ENCODE measurements around the gene LITAF. TPM values are rescaled to one million over a fixed set of nuclear protein-coding genes. Genes with fewer than 3 reads are reported as not detected.

Gene LITAF
- total RNA-seq, 1 experiment from 2014 or later = 84.2 TPM

DNA sequence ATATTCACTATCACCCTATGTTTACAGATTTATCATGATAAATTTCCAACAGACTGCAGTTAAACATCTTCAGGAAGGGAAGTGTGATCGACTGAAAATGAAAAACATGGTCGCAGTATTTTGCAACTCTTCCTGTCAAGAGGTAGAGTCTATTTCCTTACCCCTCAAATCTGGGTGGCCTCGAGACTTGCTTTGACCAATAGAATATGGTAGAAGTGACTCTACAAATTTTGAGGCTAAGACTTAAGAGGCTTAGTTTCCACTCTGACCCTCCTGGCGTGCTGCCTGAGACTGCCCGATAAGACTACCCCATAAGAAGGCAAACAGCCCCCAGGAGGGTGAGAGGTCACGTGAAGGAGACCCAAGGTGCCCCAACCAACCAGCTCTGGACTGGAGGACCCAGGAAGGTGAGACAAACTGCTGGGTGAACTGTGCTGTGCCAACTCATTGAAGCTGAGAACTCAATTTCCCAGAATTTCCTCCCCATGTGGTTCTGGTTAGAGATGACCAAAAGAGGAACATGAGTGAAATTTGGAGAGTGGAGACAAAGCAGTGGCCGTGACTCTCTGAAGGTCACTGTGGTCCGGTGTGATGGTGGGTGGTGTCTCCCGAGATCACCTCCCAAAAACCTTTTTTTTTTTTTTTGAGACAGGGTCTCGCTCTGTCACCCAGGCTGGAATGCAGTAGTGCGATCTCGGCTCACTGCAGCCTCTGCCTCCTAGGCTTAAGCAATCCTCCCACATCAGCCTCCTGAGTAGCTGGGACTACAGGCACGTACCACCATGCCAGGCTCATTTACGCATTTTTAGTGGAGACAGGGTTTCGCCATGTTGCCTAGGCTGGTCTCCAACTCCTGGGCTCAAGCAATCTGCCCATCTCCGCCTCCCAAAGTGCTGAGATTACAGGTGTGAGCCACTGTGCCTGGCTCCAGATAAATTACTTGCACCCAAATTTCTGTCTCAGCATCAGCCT lies 38.2 kb upstream of the LITAF start:
- Histone ChIP-seq H3K9ac (ENCODE audit: low read length) (no peak overlapping the region), H3K4me3 (replicated peaks in 1 of 2; ENCODE audit: low read depth in 1 of 2, low read length in 2 of 2) (no peak overlapping the region), H2AFZ (ENCODE audit: low read depth, low read length, poor library complexity, severe bottlenecking) (no peak overlapping the region), H3K36me3 (ENCODE audit: control insufficient read depth in 1 of 2, insufficient read depth in 2 of 2, low read length in 2 of 2) (no peaks in the 10 kb centered on the region), H3K27me3 (ENCODE audit: insufficient read depth, low read length) (no peaks in the 10 kb centered on the region), H3K4me1 (ENCODE audit: control insufficient read depth in 1 of 2, insufficient read depth in 2 of 2, low read length in 2 of 2) (peaks cover 16 to 35% of the 10 kb centered on the region in 2 experiments), H4K20me1 (ENCODE audit: insufficient read depth) (no peaks in the 10 kb centered on the region), H3K79me2 (ENCODE audit: insufficient read depth, low read length) (no peaks in the 10 kb centered on the region), H3K9me2 (ENCODE audit: insufficient read depth) (no peaks in the 10 kb centered on the region), H3K9me3 (ENCODE audit: control insufficient read depth in 1 of 2, insufficient read depth in 1 of 2, low read depth in 1 of 2, low read length in 2 of 2) (no peaks in the 10 kb centered on the region; a peak in 1 of 4 replicates), H3K4me2 (ENCODE audit: low read length) (no peak overlapping the region), H3K27ac (ENCODE audit: low read depth, low read length) (no peak overlapping the region)
- TF ChIP-seq POLR2A (IDR thresholded peaks at IDR 0.05; ENCODE audit: borderline replicate concordance, extremely low read depth, insufficient read depth, insufficient read length) = no peak
- no peak for TF ChIP-seq JUND (IDR thresholded peaks at IDR 0.05)
- no peak for TF ChIP-seq SIN3A (IDR thresholded peaks at IDR 0.05; ENCODE audit: low read depth)
- no peak for TF ChIP-seq CEBPB (IDR thresholded peaks at IDR 0.05; ENCODE audit: low read depth)
- no peak for TF ChIP-seq POLR2AphosphoS5 (IDR thresholded peaks at IDR 0.05; ENCODE audit: low read depth, low read length)
- no peak for TF ChIP-seq RAD21 (IDR thresholded peaks at IDR 0.05; ENCODE audit: low read depth)
- TF ChIP-seq YY1 (IDR thresholded peaks at IDR 0.05; ENCODE audit: extremely low read depth, insufficient replicate concordance, low read depth, low read length) = no peak
- no peak for TF ChIP-seq ZFX (IDR thresholded peaks at IDR 0.05)
- TF ChIP-seq, protein P1, sequence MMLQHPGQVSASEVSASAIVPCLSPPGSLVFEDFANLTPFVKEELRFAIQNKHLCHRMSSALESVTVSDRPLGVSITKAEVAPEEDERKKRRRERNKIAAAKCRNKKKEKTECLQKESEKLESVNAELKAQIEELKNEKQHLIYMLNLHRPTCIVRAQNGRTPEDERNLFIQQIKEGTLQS (IDR thresholded peaks at IDR 0.05) = no peak
- TF ChIP-seq, protein P2, sequence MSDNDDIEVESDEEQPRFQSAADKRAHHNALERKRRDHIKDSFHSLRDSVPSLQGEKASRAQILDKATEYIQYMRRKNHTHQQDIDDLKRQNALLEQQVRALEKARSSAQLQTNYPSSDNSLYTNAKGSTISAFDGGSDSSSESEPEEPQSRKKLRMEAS (IDR thresholded peaks at IDR 0.05) = no peak
- no peak for TF ChIP-seq EZH2phosphoT487 (IDR thresholded peaks at IDR 0.05; ENCODE audit: borderline replicate concordance)
- no peak for TF ChIP-seq SP1 (IDR thresholded peaks at IDR 0.05; ENCODE audit: low read depth)
- DNase-seq (ENCODE audit: low read depth, low spot score) (no peak), ATAC-seq (no peak)
- ChIA-PET RAD21 (ENCODE audit: low non-redundant PET in 1 of 2, low total read pairs in 2 of 2, uncharacterized antibody in 2 of 2, unreplicated experiment in 2 of 2) (no interaction called here), POLR2A (no interaction called here), CTCF (no interaction called here)
- intact Hi-C loops (cut with micrococcal nuclease) = no loop called here
- no TSS peak for BruUV-seq (replicated peaks)

All from HCT116 (cell line).